Peyer's patch (tissue), 4 donors: ENCODE measurements around the gene RASSF8. TPM values are rescaled to one million over a fixed set of nuclear protein-coding genes. Genes with fewer than 3 reads are reported as not detected.

Experiments
- DNase-seq, 3 donors: peaks; one replicate each; pipeline ENCODE4 v3.0.0-alpha.2; 2017 to 2019
- H3K27ac ChIP-seq, 4 donors: fragments of 200-600 bp; sonication (generic); one replicate each; pipeline ENCODE4 v1.5.1; 2016 to 2019
- H3K27me3 ChIP-seq, 2 donors: fragments of 200-600 bp; sonication (generic); one replicate each; pipeline ENCODE4 v1.5.1; 2019
- H3K36me3 ChIP-seq, 3 donors: fragments of 200-600 bp; sonication (generic); one replicate each; pipeline ENCODE4 v1.5.1; 2016 to 2019
- H3K4me1 ChIP-seq, 4 donors: fragments of 200-600 bp; sonication (generic); one replicate each; pipeline ENCODE4 v1.5.1; 2016 to 2019
- H3K4me3 ChIP-seq, 4 donors: fragments of 200-600 bp; sonication (generic); 1 replicate in 3 of 4; 2 replicates in 1 of 4; pipeline ENCODE4 v1.5.1; 2016 to 2019; ENCODE audit warnings: mild to moderate bottlenecking in 1 of 4
- H3K9me3 ChIP-seq, 4 donors: fragments of 200-600 bp; sonication (generic); one replicate each; pipeline ENCODE4 v1.5.1; 2016 to 2019; ENCODE audit warnings: mild to moderate bottlenecking in 1 of 4
- CTCF ChIP-seq, 6 experiments: fragments of 450-650 bp in 4 of 6; fragments of 200-600 bp in 2 of 6; sonication (generic) in 1 of 6; IDR thresholded peaks; one replicate each; pipeline ENCODE4 v1.5.1; 2017 to 2019; ENCODE audit warnings: antibody characterized with exemption in 6 of 6, mild to moderate bottlenecking in 3 of 6, moderate library complexity in 1 of 6
- POLR2A ChIP-seq, 2 donors: fragments of 450-650 bp; IDR thresholded peaks; one replicate each; pipeline ENCODE4 v1.5.1; 2017; ENCODE audit warnings: antibody characterized with exemption in 2 of 2, mild to moderate bottlenecking in 2 of 2, moderate library complexity in 2 of 2
- total RNA-seq, 4 donors: library from RNA; depleted of rRNA; stranded (reverse); fragments of >200 nt; gene quantifications; one replicate each; pipeline ENCODE4 v1.1.0, GENCODE V29; 2016

RASSF8 gene
- total RNA-seq, 4 donors from 2014 or later = 1.2 to 56.9 (median 12.0) TPM

GRCh38 chr12:25950329-25951115, 8.0 kb upstream of the RASSF8 start:
- Histone ChIP-seq H3K27ac (no peak overlapping the region), H3K27me3 (no peaks in the 10 kb centered on the region), H3K9me3 (no peaks in the 10 kb centered on the region), H3K4me1 (no peaks in the 10 kb centered on the region), H3K4me3 (no peak overlapping the region), H3K36me3 (no peaks in the 10 kb centered on the region)
- DNase-seq = no peak
- no peak for TF ChIP-seq CTCF (IDR thresholded peaks at IDR 0.05)
- TF ChIP-seq POLR2A (IDR thresholded peaks at IDR 0.05) = no peak

- TF ChIP-seq POLR2A (IDR thresholded peaks at IDR 0.05) (no peak), CTCF (IDR thresholded peaks at IDR 0.05) (no peak)
- no peak for DNase-seq
- H3K27ac ChIP-seq = peak overlapping the region; percentile 68 to 94 (median 84)
- H3K27me3 ChIP-seq = no peaks in the 10 kb centered on the region
- H3K9me3 ChIP-seq = no peaks in the 10 kb centered on the region
- no peaks in the 10 kb centered on the region for H3K36me3 ChIP-seq
- peaks cover 0 to 8% (median 0%) of the 10 kb centered on the region in 4 donors for H3K4me1 ChIP-seq
- H3K4me3 ChIP-seq = peak overlapping the region; percentile 53 to 73 (median 64)
Observed at GRCh38 chr12:25957793-25958427, 572 bp upstream of the RASSF8 start.

- Histone ChIP-seq H3K27me3 (no peaks in the 10 kb centered on the region), H3K4me3 (peak overlapping the region; percentile 53 to 73 (median 64)), H3K9me3 (no peaks in the 10 kb centered on the region), H3K4me1 (peaks cover 0 to 8% (median 0%) of the 10 kb centered on the region in 4 donors), H3K36me3 (no peaks in the 10 kb centered on the region), H3K27ac (peak overlapping the region; percentile 70 to 94 (median 81))
- peak; percentile 24 to 57 (median 51) for DNase-seq
- TF ChIP-seq CTCF (IDR thresholded peaks at IDR 0.05) = no peak
- TF ChIP-seq POLR2A (IDR thresholded peaks at IDR 0.05) = no peak
Observed at GRCh38 chr12:25959071-25959961, 834 bp downstream of the RASSF8 start.

GRCh38 chr12:25960143-25960542, 1.7 kb downstream of the RASSF8 start:
- H3K9me3 ChIP-seq = no peaks in the 10 kb centered on the region
- TF ChIP-seq POLR2A (IDR thresholded peaks at IDR 0.05) (no peak), CTCF (IDR thresholded peaks at IDR 0.05) (no peak)
- no peak for DNase-seq
- peaks cover 0 to 8% (median 0%) of the 10 kb centered on the region in 4 donors for H3K4me1 ChIP-seq
- peak overlapping the region in 1 of 4 donors; percentile 94 for H3K27ac ChIP-seq
- H3K36me3 ChIP-seq = no peaks in the 10 kb centered on the region
- H3K27me3 ChIP-seq = no peaks in the 10 kb centered on the region
- H3K4me3 ChIP-seq = peak overlapping the region; percentile 53 to 73 (median 64)

GRCh38 chr12:25960961-25961360, 2.5 kb downstream of the RASSF8 start:
- no peak for DNase-seq
- TF ChIP-seq CTCF (IDR thresholded peaks at IDR 0.05) (no peak), POLR2A (IDR thresholded peaks at IDR 0.05) (no peak)
- no peaks in the 10 kb centered on the region for H3K36me3 ChIP-seq
- H3K27me3 ChIP-seq = no peaks in the 10 kb centered on the region
- H3K4me1 ChIP-seq = peaks cover 0 to 8% (median 0%) of the 10 kb centered on the region in 4 donors
- no peak overlapping the region for H3K4me3 ChIP-seq
- H3K9me3 ChIP-seq = no peaks in the 10 kb centered on the region
- no peak overlapping the region for H3K27ac ChIP-seq
